SKM-1 (cell line): Measurements from ENCODE around the gene C1QTNF8.

Experiments used
- DNase-seq: peaks from one replicate; lab custom pipeline; 2025; ENCODE audit not compliant: unreplicated experiment; lab: John Stamatoyannopoulos, UW

Gene C1QTNF8, protein sequence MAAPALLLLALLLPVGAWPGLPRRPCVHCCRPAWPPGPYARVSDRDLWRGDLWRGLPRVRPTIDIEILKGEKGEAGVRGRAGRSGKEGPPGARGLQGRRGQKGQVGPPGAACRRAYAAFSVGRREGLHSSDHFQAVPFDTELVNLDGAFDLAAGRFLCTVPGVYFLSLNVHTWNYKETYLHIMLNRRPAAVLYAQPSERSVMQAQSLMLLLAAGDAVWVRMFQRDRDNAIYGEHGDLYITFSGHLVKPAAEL

DNA sequence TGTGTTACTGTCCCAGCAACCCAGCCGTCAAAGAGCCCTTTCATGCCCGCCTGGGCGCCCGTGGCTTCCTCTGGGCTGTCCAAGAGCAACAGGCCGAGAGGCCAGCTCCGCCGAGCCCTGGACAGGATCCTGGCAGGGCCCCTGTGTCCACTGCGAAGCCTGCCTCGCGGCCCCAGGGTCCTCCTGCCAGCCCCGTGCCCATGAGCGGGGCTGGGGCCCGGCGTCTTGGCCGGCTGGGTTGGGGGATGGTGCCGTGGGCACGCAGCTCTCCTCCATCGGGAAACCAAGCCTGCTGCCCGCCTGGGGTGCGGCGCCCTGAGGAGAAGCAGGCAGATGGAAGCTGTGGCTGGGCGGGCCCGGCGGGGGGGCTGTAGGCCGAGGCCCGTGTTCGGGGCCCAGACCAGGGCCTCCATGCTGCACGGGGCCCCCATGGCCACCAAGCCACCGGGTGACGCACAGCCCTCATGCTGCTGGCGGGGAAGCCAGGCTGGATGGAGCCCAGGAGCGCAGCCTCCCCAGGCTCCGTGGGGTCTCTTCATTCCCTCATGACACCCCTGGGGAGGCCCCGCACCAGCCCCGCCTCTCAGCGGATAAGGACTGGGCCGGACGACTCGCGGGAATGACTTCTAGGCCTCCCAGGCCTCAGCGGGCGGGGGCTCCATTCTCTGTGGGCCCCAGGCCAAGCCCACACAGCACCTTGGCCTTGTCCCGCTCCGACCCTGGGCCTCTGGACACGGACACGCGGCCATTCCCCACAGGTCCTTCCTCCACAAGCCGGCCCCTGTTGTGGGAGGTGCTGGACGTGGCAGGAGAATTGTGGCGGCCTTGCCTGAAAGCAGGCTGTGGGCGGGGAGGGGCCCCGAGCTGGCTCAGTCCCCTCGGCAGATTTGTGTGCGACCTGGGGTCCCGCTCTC, at the start of gene C1QTNF8:
Gene C1QTNF8 (minus strand): TSS at position 76 of the 914 bp plus-strand sequence. CDS start 1,322 bp downstream, outside the sequence.
- DNase-seq = no peak

DNA sequence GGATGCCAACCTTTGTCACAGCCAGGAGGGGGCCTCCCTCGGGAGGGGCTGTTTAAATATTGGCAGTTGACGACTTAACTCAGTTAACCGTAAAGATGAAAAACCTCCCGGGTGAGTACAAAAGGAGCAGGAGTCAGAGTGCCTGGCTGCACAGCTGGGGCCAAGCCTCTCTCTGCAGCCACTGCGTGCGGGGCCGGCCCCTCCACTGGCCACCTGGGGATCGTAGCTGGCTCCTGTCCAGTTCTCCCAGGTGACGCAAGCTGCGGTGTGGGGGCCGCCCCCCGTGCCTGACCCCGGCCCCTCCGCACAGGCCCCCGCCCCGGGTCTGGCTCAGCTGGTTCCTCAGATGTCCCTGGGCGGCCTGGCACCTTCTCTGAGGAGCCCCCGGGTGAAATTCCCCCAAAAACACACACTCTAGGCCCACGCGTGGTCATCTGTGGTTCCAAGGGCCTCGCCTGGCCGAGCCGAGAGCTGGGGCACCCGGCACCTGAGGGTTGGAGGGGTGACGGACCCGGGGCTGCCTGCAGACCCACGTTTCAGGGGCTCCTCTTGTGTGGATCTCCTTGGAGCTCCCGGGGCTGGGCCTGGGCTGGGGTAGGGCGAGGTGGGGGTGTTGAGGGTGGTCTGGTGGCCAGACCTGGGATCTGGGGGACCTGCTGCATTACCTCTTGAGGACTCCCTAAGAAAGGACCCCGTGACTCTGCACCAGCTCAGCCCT, 49.5 kb upstream of the C1QTNF8 start:
- no peak for DNase-seq

DNA sequence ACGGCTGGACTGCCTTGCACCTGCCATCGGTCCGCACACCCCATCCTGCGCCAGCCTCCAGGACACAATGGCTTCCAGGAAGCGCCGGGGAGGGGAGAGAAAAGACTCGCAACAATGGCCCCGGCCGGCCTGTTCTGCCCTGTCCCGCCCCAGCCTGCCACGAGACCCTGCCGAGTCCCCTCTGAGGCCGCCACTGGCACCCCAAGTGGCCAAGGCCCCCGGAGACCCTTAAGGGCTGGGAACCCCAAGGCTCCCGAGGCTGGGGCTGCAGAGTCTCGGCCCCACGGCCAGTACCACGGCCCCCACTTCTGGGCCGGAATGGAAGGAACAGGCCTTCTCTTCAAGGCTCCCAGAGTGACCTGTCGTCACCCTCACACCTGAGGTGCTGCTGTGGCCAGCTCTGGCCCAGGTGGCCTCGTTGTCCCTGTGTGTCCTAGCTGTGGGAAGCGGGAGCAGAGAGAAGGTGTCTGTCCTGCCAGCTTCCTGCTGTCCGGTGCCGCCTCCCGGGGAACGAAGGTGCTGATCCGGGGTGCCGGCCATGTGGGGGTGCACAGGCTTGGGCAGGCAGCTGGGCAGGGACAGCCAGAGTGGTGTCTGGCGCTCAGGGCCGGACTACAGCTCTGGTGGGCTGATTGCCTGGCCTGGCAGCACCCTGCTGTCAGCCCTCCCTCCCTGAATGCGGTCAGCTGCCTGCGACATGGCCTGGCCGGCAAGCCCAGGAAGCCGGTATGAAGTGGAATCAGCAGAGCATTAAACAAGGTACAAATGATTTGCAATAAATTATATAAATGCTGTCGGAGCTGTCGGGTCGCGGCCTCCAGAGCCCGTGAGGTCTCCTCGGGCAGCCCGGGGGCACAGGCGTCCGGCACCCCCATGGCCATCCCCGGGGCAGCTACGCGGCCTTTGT, 48.7 kb upstream of the C1QTNF8 start:
- DNase-seq = no peak

DNA sequence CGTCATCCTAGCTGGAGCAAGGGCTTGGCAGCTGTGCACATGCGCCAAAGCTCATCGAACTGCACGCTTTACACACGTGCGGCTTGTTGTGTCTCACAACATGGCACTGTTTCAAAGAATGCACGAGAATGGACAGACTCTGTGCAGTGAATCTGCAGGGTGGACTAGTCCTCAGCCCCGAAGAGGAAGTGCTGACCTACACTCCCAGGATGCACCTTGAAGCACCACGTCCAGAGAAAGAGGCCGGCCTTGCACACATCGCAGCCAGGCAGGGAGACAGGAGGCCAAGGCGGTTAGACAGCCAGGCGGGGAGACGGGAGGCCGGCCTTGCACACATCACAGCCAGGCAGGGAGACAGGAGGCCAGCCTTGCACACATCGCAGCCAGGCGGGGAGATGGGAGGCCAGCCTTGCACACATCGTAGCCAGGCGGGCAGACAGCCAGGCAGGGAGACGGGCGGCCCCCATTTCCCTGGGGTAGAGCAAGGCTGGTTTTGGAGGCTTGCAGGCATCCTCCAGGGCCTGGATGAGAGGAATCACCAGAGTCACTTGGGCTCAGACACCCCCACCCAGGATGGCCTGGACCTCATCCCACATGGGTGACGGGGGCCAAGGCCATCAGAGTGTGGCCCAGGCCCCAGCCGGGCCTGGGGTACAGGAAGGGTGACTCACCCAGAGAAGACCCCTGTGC, 47.9 kb upstream of the C1QTNF8 start:
- no peak for DNase-seq

DNA sequence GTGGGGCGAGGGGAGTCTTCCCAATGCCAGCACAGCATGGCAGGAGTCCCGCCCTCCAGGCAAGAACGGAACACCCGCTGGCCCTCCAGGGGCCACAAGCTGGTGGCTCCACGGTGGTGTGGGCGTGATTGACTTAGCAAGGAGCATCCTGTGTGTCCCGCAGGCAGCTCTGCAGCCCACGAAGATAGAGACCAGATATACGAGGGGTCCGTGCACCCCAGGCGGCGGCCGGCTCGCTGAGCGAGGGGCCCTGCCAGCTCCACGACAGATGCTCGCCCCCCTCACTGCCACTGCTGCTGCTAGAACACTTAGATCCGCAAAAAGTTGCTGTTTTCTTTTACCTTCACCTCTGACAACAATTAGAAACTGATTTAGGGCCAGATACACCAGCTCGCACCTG, 46.9 kb upstream of the C1QTNF8 start:
- no peak for DNase-seq

DNA sequence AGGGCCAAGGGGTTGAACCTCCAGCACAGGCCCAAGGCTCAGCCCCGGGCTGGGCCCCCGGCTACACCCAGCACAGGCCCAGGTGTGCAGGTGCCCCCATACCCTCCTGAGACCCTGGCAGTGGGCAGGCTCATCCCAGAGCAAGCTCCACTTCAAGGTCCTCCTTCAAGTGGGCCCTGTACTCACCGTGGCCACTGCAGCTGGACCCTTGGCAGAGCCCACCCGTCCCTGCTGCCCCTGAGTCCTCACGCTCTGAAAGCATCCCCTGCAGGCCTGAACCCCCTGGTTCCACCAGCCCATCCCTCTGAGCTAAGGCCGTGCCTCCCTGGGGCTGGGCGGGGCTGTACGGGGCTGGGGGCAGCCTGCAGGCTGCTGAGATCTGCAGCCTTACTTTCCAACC, 45.7 kb upstream of the C1QTNF8 start:
- no peak for DNase-seq

GRCh38 chr16:1141191-1141590, 45.1 kb upstream of the C1QTNF8 start:
- no peak for DNase-seq

GRCh38 chr16:1140582-1141162, 44.6 kb upstream of the C1QTNF8 start:
- no peak for DNase-seq

DNA sequence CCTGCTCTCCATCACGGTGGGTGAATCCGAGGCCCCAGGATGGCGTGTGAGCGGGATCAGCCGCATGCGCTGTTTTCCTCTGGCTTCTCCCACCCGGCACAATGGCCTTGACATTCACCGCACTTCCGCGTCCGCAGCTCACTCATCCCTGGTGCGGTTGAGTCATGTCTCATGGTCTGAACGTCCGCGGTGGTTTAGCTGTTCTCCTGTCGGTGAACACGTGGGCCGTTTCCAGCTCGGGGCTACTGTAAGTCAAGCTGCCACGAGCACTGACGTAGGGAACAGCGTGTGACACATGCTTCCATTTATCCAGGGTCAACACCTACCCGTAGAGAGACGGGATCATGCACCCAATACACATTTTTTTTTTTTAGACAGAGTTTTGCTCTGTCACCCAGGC, 41.6 kb upstream of the C1QTNF8 start:
- DNase-seq = no peak

DNA sequence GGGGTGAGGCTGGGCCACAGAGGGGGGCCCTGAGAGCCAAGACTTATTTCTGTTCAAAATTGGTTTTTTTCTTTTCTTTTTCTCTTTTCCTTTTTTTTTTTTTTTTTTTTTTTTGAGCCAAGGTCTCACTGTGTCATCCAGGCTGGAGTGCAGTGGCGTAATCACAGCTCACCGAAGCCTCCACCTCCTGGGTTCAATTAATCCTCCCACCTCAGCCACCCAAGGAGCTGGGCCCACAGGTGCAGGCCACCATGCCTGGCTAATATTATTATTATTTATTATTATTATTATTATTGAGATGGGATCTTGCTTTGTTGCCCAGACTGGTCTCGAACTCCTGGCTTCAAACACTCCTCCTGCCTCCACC, 39.4 kb upstream of the C1QTNF8 start:
- no peak for DNase-seq

DNA sequence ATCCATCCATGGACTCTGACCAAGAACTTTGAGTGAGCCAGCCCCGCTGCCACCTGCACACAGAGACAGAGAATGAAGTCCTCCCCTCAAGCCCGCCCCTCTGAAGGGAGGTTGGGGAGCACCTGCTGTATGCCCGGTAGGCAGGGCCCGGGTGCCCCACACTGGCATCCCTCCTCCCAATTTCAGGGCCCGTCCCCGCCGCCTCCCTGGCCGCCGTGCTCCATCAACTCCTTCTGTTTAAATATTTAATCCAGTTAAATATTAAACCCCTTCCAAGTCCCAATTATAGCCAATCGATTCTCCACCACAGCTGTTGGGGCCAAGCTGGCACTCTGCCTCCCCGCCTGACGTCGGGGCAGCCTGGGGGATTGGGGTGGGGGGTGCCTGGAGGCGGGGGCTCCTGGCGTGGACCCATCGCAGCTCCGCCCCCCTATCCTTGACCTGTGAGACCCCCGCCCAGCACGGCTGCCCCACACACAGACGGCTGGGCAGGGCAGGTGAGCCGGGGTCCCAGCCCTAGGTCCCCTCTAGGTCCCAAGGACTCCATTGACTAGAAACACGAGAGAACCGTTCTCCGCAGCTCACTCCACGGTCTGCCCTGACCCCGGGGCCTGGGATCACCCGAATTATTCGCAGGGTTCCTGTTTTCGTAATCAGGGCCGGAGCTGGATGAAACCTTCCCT, 38.9 kb upstream of the C1QTNF8 start:
- no peak for DNase-seq

DNA sequence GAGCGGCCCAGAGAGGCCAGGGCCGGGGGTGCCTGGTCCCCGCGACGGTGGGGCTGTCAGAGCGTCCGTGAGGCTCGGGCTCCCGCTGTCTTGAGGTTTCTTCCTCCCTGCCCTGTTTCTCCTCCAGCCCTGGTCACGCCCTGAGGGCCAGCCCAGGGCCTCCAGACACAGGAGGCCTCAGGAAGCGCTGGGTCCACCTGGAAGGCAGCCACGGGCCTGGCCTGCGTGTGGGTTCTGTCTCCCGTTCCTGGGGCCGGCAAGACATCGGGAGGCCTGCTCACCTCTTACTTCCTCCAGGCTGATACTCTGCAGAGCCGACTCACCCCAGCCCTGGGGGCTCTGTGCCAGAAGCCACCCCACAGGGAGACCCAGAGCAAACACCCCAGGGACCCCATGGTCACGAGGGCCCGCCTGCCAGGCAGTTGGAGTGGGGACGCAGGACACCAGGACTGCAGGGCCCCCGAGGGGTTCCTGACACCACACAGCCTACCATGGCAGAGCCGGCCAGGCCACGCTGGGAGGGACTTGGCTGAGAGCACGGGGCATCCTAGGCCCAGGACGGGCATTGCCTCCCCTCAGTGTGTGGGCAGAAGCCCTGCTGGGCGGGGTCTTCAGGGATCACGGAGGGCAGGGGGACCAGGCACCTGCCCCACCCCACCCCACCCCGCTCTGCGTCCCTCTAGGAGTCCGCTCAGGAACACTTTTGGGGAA, 37.9 kb upstream of the C1QTNF8 start:
- no peak for DNase-seq

GRCh38 chr16:1133271-1133670, 37.2 kb upstream of the C1QTNF8 start:
- no peak for DNase-seq

GRCh38 chr16:1132431-1132830, 36.4 kb upstream of the C1QTNF8 start:
- no peak for DNase-seq

DNA sequence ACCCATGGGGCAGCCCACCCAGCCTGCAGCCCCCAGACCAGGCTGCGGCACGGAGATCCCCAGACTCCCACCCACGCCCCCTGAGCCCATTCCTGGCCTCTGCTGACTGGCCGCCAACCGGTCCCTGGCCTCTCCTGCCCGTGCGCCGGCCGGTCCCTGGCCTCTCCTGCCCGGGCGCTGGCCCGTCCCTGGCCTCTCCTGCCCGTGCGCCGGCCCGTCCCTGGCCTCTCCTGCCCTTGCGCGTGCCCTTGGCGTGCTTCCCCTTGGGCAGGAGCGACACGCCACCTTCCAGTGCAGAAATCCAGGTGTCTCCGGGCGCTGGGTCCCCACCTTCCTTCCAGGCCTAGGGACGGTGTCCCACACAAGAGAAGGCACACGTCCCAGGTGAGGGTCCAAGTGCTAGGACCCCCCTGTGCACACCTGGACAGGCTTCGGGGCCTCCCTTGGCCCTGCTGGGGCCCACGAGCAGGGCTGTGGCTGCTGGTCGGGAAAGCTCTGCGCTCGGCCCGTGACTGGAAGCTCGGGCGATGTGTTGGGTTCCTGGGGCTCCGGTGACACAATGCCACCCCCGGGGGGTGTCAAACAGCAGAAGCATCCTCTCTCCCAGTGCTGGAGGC, 35.4 kb upstream of the C1QTNF8 start:
- DNase-seq = no peak

DNA sequence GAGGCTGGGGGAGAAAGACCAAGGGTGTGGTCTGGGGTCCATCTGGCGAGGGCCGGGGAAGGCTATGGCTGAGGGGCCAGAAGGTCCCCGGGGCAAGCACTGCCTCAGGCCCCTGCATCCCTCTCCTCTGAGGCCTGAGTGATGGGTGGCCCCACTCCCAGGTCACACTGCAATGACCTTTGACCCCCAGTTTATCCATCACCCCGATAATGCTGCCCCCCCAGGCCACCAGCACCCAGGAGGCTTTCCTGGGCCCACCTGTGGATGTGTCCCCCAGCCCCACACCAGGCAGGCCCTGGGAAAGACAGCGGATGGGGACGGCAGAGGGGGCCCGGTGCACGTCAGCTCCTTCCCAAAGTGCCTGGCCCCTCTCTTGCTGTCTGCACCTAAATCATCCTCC, 34.3 kb upstream of the C1QTNF8 start:
- DNase-seq = no peak

DNA sequence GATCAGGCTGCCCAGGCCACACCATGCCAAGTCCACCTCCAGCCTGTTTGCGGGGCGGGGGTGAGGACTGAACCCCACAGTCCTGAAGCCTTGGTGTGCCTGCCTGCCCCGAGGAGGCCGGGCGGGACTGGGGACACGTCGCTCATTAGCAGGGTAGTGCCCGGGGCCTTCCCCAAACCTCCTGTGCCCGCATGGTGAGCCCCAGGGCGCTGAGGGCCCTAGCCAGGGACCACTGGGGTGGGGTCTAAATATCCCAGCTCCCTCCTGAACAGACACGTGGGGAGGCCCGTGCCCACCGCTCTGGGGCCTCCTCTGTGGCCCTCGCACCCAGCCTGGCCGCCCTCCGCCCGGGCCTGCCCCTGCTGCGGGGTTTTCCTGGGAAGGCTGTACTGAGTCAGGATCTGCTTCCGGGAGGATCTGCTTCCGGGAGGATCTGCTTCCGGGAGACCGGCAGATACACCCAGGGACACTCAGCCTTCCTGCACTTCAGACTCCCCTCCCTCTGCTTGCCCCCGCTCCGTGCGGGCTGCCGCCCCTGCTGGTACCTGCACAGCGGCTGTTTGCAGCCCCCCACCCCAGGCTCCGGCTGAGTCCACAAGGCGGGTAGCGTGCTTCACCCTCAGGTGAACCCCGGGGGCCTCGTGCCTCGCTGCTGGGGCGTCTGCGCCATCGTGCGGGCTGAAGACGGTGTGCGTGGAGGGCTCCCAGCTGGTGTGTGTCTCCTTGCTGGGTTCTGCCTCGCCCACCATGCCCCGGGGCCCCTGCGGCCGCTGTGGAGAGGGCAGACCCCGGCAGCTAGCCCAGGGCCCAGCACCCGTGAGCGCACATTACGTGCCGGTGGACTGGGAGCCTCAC, 33.3 kb upstream of the C1QTNF8 start:
- DNase-seq = no peak
